ENCODE measurements around the gene SHFL.

SHFL gene

GRCh38 chr19:10106100-10106936, 20.2 kb downstream of the SHFL start, which contains the start of gene PPAN:
Gene PPAN (plus strand): TSS chr19:10106362. CDS start chr19:10106395, 33 bp downstream.
- intact Hi-C loops (cut with DNase I): no loop called here
- DNase-seq: peak; percentile 96 to 100 (median 98)

DNA sequence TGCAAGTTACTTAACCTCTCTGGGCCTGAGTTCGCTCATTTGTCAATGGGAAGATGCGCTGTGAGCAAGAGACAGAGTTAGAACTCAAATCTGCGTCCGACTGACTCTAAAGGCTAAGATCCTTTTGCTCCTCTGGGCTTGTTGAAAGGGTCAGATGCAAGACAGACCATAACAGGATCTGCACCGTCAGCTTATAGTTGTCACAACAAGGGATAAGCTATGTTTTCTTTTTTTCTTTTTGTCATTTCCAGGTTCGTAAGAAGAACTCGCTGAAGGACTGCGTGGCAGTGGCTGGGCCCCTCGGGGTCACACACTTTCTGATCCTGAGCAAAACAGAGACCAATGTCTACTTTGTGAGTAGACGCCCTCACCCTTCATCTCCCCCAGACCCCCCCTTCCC, 21.1 kb downstream of the SHFL start:
- peak in 1 of 10 donors; percentile 5 for DNase-seq
- intact Hi-C loops (cut with DNase I): no loop called here

- DNase-seq: peak in 1 of 10 donors; percentile 59
- intact Hi-C loops (cut with DNase I): no loop called here
Measured at GRCh38 chr19:10107817-10108367, 21.8 kb downstream of the SHFL start.

DNA sequence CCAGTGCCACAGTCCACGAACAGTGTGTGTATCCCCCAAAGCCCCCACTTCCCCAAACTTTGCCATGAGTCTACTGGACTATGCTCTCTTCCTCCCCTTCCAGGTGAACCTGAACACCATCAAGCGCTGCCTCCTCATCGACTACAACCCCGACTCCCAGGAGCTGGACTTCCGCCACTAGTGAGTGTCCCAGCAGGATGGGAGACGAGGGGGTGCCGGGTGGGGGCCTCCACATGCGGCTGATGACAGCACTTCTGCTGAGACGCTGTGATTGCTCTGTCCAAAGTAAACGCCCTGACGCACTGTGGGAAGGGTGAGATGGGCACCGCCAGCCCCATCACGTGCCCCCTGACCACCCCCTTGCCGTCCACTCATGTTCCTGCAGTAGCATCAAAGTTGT, 23.4 kb downstream of the SHFL start:
- intact Hi-C loops (cut with DNase I): no loop called here
- DNase-seq: no peak

DNA sequence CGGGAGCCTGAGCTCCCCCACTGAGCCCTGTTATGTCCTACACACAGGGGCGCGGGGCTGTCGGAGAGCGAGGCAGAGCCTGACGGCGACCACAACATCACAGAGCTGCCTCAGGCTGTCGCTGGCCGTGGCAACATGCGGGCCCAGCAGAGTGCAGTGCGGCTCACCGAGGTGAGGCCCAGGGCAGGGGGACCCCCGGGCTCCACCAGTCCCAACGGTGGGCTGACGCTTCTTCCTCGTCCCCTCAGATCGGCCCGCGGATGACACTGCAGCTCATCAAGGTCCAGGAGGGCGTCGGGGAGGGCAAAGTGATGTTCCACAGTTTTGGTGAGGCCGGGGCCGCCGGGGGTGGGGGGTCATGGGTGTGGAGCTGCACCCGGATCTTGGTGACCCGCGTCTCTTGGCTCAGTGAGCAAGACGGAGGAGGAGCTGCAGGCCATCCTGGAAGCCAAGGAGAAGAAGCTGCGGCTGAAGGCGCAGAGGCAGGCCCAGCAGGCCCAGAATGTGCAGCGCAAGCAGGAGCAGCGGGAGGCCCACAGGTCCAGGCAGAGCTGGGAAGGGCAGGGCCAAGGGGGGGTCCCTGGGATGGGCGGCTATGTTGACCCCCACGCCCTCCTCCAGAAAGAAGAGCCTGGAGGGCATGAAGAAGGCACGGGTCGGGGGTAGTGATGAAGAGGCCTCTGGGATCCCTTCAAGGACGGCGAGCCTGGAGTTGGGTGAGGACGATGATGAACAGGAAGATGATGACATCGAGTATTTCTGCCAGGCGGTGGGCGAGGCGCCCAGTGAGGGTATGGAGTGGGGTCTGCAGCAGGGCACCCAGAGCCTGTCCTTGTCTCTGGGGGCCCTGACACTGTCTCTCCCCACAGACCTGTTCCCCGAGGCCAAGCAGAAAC, 24.2 kb downstream of the SHFL start:
- DNase-seq: peak in 1 of 10 donors; percentile 80
- intact Hi-C loops (cut with DNase I): no loop called here

DNA sequence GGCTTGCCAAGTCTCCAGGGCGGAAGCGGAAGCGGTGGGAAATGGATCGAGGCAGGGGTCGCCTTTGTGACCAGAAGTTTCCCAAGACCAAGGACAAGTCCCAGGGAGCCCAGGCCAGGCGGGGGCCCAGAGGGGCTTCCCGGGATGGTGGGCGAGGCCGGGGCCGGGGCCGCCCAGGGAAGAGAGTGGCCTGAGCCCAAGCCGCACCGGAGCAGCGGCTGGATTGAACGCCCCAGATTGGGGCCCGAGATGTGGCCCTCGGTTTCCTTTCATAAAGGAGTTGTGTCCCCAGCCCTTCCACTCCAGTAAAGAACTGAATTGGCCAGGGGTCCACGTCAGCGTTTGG, 24.8 kb downstream of the SHFL start:
- DNase-seq: peak in 1 of 10 donors; percentile 79
- intact Hi-C loops (cut with DNase I): no loop called here

GRCh38 chr19:10111405-10111811, 25.3 kb downstream of the SHFL start, which contains the start of gene P2RY11:
Gene P2RY11 (plus strand): TSS chr19:10111693. CDS start chr19:10111722, 29 bp downstream.
- DNase-seq: peak in 1 of 10 donors; percentile 47
- intact Hi-C loops (cut with DNase I): no loop called here

GRCh38 chr19:10112037-10112761, 26.1 kb downstream of the SHFL start:
- intact Hi-C loops (cut with DNase I): no loop called here
- peak in 1 of 10 donors; percentile 73 for DNase-seq

- intact Hi-C loops (cut with DNase I): no loop called here
- DNase-seq: peak in 4 of 10 donors; percentile 30 to 91 (median 59)
Measured at GRCh38 chr19:10112895-10113591, 26.9 kb downstream of the SHFL start.

DNA sequence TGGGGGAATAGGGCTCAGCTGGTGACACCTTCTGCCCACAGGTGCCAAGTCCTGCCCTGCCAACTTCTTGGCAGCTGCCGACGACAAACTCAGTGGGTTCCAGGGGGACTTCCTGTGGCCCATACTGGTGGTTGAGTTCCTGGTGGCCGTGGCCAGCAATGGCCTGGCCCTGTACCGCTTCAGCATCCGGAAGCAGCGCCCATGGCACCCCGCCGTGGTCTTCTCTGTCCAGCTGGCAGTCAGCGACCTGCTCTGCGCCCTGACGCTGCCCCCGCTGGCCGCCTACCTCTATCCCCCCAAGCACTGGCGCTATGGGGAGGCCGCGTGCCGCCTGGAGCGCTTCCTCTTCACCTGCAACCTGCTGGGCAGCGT, 27.5 kb downstream of the SHFL start:
- intact Hi-C loops (cut with DNase I): no loop called here
- peak in 1 of 10 donors; percentile 82 for DNase-seq

DNA sequence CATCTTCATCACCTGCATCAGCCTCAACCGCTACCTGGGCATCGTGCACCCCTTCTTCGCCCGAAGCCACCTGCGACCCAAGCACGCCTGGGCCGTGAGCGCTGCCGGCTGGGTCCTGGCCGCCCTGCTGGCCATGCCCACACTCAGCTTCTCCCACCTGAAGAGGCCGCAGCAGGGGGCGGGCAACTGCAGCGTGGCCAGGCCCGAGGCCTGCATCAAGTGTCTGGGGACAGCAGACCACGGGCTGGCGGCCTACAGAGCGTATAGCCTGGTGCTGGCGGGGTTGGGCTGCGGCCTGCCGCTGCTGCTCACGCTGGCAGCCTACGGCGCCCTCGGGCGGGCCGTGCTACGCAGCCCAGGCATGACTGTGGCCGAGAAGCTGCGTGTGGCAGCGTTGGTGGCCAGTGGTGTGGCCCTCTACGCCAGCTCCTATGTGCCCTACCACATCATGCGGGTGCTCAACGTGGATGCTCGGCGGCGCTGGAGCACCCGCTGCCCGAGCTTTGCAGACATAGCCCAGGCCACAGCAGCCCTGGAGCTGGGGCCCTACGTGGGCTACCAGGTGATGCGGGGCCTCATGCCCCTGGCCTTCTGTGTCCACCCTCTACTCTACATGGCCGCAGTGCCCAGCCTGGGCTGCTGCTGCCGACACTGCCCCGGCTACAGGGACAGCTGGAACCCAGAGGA, 28.0 kb downstream of the SHFL start:
- intact Hi-C loops (cut with DNase I): no loop called here
- peak in 1 of 10 donors; percentile 78 for DNase-seq

DNA sequence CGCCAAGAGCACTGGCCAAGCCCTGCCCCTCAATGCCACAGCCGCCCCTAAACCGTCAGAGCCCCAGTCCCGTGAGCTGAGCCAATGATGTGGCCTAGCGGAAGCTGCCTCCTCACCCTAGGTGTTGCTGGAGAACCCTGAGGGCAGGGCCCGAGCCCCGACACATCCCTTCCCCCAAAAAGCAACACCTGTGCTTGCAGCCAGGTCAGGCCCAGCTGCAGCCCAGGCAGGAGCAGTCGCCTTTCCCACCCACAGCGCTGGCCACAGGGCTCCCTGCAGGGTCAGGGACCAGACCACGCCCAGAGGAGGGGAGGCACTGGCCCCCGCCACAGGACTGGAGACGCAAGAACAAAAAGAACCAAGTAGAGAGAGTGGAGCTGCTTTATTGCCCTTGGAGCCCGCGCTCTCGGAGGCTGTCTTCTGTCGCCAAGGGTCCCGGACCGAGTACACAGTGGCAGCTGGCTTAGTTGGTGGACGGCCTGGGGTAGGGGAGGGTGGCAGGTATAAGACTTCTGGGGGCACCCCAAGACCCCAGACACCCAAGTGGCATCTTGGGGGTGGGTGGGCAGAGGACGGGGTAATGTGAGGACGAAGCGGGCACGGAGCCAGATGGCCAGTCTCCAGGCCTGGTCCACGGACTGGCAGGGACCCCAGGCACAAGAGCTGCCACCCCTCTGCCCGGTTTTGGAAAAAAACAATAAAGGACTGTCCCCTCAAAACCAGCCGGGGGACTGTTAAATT, 28.7 kb downstream of the SHFL start:
- intact Hi-C loops (cut with DNase I): loop anchor here (5.0 kb wide), 1 partner anchor 137 kb away; the partner anchor contains the start of gene MRPL4
- DNase-seq: peak in 1 of 10 donors; percentile 79

DNA sequence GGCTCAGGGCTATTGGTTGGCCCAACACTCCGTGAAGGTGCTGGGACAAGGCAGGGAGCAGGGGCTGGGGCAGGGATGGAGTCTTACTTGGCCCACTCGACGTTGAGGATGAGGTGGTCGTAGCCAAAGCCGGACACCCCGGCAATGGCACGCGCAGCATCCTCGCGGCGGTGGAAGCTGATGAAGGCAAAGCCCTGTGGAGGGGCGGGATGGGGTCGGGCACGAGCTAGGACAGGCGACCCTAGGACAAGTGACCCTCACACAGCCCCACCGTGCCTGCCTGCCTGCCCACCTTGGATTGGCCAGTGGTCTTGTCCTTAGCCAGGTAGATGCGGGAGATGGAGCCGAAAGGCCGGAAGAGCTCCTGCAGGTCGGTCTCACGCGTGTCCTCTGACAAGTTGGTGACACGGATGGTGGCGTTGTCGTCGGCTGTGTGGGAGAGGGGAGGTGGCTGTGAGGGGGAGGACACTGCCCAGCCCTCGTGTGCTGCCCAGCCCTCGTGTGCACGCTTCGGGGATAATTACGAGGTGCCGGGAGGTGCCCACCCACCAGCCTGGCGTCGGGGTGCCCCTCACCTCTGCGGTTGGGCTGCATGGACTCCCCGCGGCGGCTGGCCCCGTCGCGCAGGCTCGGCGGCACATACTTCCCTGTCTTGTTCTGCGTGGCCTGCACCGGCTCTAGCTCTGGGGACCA, 29.4 kb downstream of the SHFL start:
- peak in 1 of 10 donors; percentile 79 for DNase-seq
- intact Hi-C loops (cut with DNase I): loop anchor here (5.0 kb wide), 1 partner anchor 137 kb away; the partner anchor contains the start of gene MRPL4

DNA sequence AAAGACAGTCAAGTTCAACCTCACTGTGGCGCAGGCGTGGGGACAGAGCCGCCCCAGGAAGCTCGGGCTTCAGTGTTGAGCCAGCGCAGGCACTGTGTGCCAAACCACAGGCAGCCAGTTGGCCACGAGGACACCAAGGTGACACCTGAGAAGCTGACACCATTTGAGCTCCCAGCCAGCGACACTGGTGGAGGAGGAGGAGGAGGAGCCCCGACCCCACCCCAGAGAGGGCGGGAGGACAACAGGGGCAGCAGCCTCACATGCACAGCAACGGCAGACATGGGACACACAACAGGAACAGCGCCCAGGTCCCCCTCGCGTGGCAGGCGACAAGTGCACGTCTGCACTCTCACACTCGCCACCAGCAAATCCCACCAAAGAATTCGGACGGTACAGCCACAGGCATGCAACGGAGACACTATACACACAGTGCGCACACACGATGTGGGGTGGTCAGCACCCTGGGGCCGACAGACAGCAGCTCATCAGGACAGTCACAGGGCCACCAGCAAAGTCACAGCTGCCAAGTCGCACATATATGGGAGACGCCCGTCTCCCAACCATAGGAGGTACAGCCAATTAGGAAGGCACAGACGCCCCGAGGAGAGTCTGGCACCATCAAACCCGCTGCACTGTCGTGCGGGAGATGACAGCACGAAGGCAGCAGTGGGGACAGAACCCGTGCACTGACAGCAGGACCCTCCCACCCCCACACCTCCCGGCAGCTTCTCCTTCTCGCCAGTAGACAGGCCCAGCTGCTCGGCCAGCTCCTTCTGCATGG, 30.2 kb downstream of the SHFL start:
- intact Hi-C loops (cut with DNase I): loop anchor here (5.0 kb wide), 1 partner anchor 136 kb away; the partner anchor contains the start of gene MRPL4
- DNase-seq: peak in 1 of 10 donors; percentile 79

GRCh38 chr19:10116866-10117616, 30.9 kb downstream of the SHFL start:
- intact Hi-C loops (cut with DNase I): loop anchor here (5.0 kb wide), 1 partner anchor 135 kb away; the partner anchor contains the start of gene MRPL4
- DNase-seq: peak in 1 of 10 donors; percentile 70

DNA sequence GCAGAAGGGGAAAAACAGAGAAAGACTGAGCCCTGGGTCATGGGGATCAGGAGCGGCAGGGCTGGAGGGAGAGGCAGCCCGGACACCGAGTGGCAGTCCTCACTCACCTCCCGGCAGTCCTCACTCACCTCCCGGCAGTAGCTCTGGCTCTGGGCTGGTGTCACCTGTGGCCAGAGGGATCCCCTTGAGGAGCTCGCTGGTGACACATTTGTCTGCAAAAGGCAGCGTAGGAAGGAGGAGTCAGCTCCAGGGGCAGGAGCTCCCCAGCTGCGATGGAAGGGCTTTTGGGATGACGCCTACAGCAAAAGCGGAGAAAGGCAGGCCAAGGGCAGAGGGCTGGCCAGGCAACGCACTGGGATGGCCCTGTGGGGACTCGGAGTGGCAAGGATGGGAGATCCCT, 32.8 kb downstream of the SHFL start:
- intact Hi-C loops (cut with DNase I): loop anchor here (5.0 kb wide), 1 partner anchor 133 kb away; the partner anchor contains the start of gene MRPL4
- DNase-seq: peak in 1 of 10 donors; percentile 52

Data from posterior cingulate gyrus (tissue), 11 donors.